Measurements from ENCODE around the gene NADSYN1. TPM values are rescaled to one million over a fixed set of nuclear protein-coding genes. Genes with fewer than 3 reads are reported as not detected.

NADSYN1 gene
- total RNA-seq, 1 experiment from 2014 or later = 58.2 TPM

GRCh38 chr11:71461696-71462095 is 8.7 kb downstream of the NADSYN1 start:
- CTCF ChIA-PET = no interaction called here
- no peaks in the 10 kb centered on the region for H3K9me2 ChIP-seq (ENCODE audit: insufficient read depth)
- no TSS peak for BruUV-seq (replicated peaks)
- H4K20me1 ChIP-seq (ENCODE audit: insufficient read depth) = no peaks in the 10 kb centered on the region
- no peak for TF ChIP-seq REST (IDR thresholded peaks at IDR 0.05; ENCODE audit: low read depth)
- POLR2A ChIA-PET = no interaction called here
- ATAC-seq (no peak), DNase-seq (ENCODE audit: low read depth, low spot score) (no peak)
- no peaks in the 10 kb centered on the region for H3K4me1 ChIP-seq (ENCODE audit: control insufficient read depth in 1 of 2, insufficient read depth in 2 of 2, low read length in 2 of 2)
- no peak overlapping the region for H3K27ac ChIP-seq (ENCODE audit: low read depth, low read length)
- no peak overlapping the region for H3K4me3 ChIP-seq (replicated peaks in 1 of 2; ENCODE audit: low read depth in 1 of 2, low read length in 2 of 2)
- RAD21 ChIA-PET (ENCODE audit: low non-redundant PET in 1 of 2, low total read pairs in 2 of 2, uncharacterized antibody in 2 of 2, unreplicated experiment in 2 of 2) = no interaction called here
- H3K79me2 ChIP-seq (ENCODE audit: insufficient read depth, low read length) = no peaks in the 10 kb centered on the region
- H3K9me3 ChIP-seq (ENCODE audit: control insufficient read depth in 1 of 2, insufficient read depth in 1 of 2, low read depth in 1 of 2, low read length in 2 of 2) = no peaks in the 10 kb centered on the region
- peaks cover 24 to 25% of the 10 kb centered on the region in 2 experiments; a peak in 3 of 4 replicates for H3K36me3 ChIP-seq (ENCODE audit: control insufficient read depth in 1 of 2, insufficient read depth in 2 of 2, low read length in 2 of 2)
- H3K4me2 ChIP-seq (ENCODE audit: low read length) = no peak overlapping the region
- intact Hi-C loops (cut with micrococcal nuclease) = no loop called here
- no peaks in the 10 kb centered on the region for H3K27me3 ChIP-seq (ENCODE audit: insufficient read depth, low read length)
- H2AFZ ChIP-seq (ENCODE audit: low read depth, low read length, poor library complexity, severe bottlenecking) = no peak overlapping the region
- H3K9ac ChIP-seq (ENCODE audit: low read length) = no peak overlapping the region

GRCh38 chr11:71462726-71463125 is 9.7 kb downstream of the NADSYN1 start:
- no peaks in the 10 kb centered on the region for H4K20me1 ChIP-seq (ENCODE audit: insufficient read depth)
- CTCF ChIA-PET = no interaction called here
- no TSS peak for BruUV-seq (replicated peaks)
- no peak overlapping the region for H3K27ac ChIP-seq (ENCODE audit: low read depth, low read length)
- DNase-seq (ENCODE audit: low read depth, low spot score) (no peak), ATAC-seq (no peak)
- no peaks in the 10 kb centered on the region for H3K9me2 ChIP-seq (ENCODE audit: insufficient read depth)
- no peaks in the 10 kb centered on the region for H3K27me3 ChIP-seq (ENCODE audit: insufficient read depth, low read length)
- peaks cover 20 to 24% of the 10 kb centered on the region in 2 experiments; a peak in 3 of 4 replicates for H3K36me3 ChIP-seq (ENCODE audit: control insufficient read depth in 1 of 2, insufficient read depth in 2 of 2, low read length in 2 of 2)
- H3K79me2 ChIP-seq (ENCODE audit: insufficient read depth, low read length) = no peaks in the 10 kb centered on the region
- no peaks in the 10 kb centered on the region for H3K4me1 ChIP-seq (ENCODE audit: control insufficient read depth in 1 of 2, insufficient read depth in 2 of 2, low read length in 2 of 2)
- H2AFZ ChIP-seq (ENCODE audit: low read depth, low read length, poor library complexity, severe bottlenecking) = no peak overlapping the region
- no peaks in the 10 kb centered on the region for H3K9me3 ChIP-seq (ENCODE audit: control insufficient read depth in 1 of 2, insufficient read depth in 1 of 2, low read depth in 1 of 2, low read length in 2 of 2)
- H3K4me3 ChIP-seq (replicated peaks in 1 of 2; ENCODE audit: low read depth in 1 of 2, low read length in 2 of 2) = no peak overlapping the region
- POLR2A ChIA-PET = no interaction called here
- H3K9ac ChIP-seq (ENCODE audit: low read length) = no peak overlapping the region
- RAD21 ChIA-PET (ENCODE audit: low non-redundant PET in 1 of 2, low total read pairs in 2 of 2, uncharacterized antibody in 2 of 2, unreplicated experiment in 2 of 2) = no interaction called here
- intact Hi-C loops (cut with micrococcal nuclease) = no loop called here
- no peak overlapping the region for H3K4me2 ChIP-seq (ENCODE audit: low read length)
- TF ChIP-seq YY1 (IDR thresholded peaks at IDR 0.05; ENCODE audit: extremely low read depth, insufficient replicate concordance, low read depth, low read length) (no peak), REST (IDR thresholded peaks at IDR 0.05; ENCODE audit: low read depth) (no peak), RAD21 (IDR thresholded peaks at IDR 0.05; ENCODE audit: low read depth) (no peak), TCF7L2 (IDR thresholded peaks at IDR 0.05; ENCODE audit: borderline replicate concordance, extremely low read depth, insufficient read depth, insufficient read length) (no peak), POLR2AphosphoS5 (IDR thresholded peaks at IDR 0.05; ENCODE audit: low read depth, low read length) (no peak), ZNF274 (IDR thresholded peaks at IDR 0.05; ENCODE audit: low read depth, low read length) (no peak), SP1 (IDR thresholded peaks at IDR 0.05; ENCODE audit: low read depth) (no peak), MAX (IDR thresholded peaks at IDR 0.05) (no peak), CBX3 (IDR thresholded peaks at IDR 0.05; ENCODE audit: low read depth) (no peak)

Measured in HCT116 (cell line).